RWPE2 (cell line): ENCODE measurements around the gene JPH2.
A peak's percentile ranks its signal among the peaks of the same experiment; 100 is the strongest.

ENCODE experiments used
- ATAC-seq: fragments of 200-7000 bp; cut with Tn5 transposase; 3 replicates; pipeline ENCODE4 v1.9.1; 2021; ENCODE audit warnings: low read depth
- DNase-seq: peaks from one replicate; pipeline ENCODE4 v3.0.0-alpha.2; 2020; ENCODE audit warnings: low spot score
- H3K27ac ChIP-seq: fragments of 450-650 bp; 2 replicates; pipeline ENCODE4 v1.5.1; 2017; ENCODE audit warnings: mild to moderate bottlenecking; ENCODE audit not compliant: poor library complexity, severe bottlenecking
- H3K27me3 ChIP-seq: fragments of 250-450 bp; sonication (Bioruptor Pico); 2 replicates; pipeline ENCODE4 v1.5.1; 2021; ENCODE audit warnings: mild to moderate bottlenecking, moderate library complexity; ENCODE audit not compliant: insufficient read depth, poor library complexity, severe bottlenecking
- H3K36me3 ChIP-seq: fragments of 250-450 bp; sonication (Bioruptor Pico); 2 replicates; pipeline ENCODE4 v1.5.1; 2020; ENCODE audit warnings: low read depth, mild to moderate bottlenecking, moderate library complexity
- H3K4me1 ChIP-seq: fragments of 250-450 bp; sonication (Bioruptor Pico); 2 replicates; pipeline ENCODE4 v1.5.1; 2021; ENCODE audit warnings: mild to moderate bottlenecking, moderate library complexity; ENCODE audit not compliant: insufficient read depth, poor library complexity, severe bottlenecking
- H3K4me3 ChIP-seq: fragments of 250-450 bp; sonication (Bioruptor Pico); 2 replicates; pipeline ENCODE4 v1.5.1; 2021; ENCODE audit warnings: mild to moderate bottlenecking, moderate library complexity; ENCODE audit not compliant: severe bottlenecking
- H3K9me3 ChIP-seq: fragments of 250-450 bp; sonication (Bioruptor Pico); 2 replicates; pipeline ENCODE4 v1.5.1; 2021; ENCODE audit warnings: mild to moderate bottlenecking, moderate library complexity; ENCODE audit not compliant: severe bottlenecking
- CTCF ChIP-seq: fragments of 450-650 bp; IDR thresholded peaks from one replicate; pipeline ENCODE4 v1.5.1; 2017; ENCODE audit warnings: mild to moderate bottlenecking, moderate library complexity; ENCODE audit not compliant: poor library complexity, severe bottlenecking

JPH2 gene

GRCh38 chr20:44087857-44088120 is 99.2 kb downstream of the JPH2 start:
- DNase-seq: no peak
- TF ChIP-seq CTCF: no peak

GRCh38 chr20:44087051-44087856 is 99.7 kb downstream of the JPH2 start:
- no peaks in the 10 kb centered on the region for H3K36me3 ChIP-seq
- ATAC-seq: no peak
- TF ChIP-seq CTCF: no peak
- no peaks in the 10 kb centered on the region for H3K27me3 ChIP-seq
- H3K27ac ChIP-seq: no peak overlapping the region
- no peak overlapping the region for H3K4me3 ChIP-seq
- H3K9me3 ChIP-seq: no peaks in the 10 kb centered on the region
- peak; percentile 73 for DNase-seq
- peaks cover 24% of the 10 kb centered on the region for H3K4me1 ChIP-seq

More at GRCh38 chr20:44087857-44088120, 99.2 kb downstream of the JPH2 start:
- peaks cover 22% of the 10 kb centered on the region for H3K4me1 ChIP-seq
- no peaks in the 10 kb centered on the region for H3K27me3 ChIP-seq
- H3K4me3 ChIP-seq: no peak overlapping the region
- H3K27ac ChIP-seq: no peak overlapping the region
- no peaks in the 10 kb centered on the region for H3K9me3 ChIP-seq
- no peaks in the 10 kb centered on the region for H3K36me3 ChIP-seq
- ATAC-seq: no peak

GRCh38 chr20:44085616-44086434 is 101.2 kb downstream of the JPH2 start:
- Histone ChIP-seq H3K4me3 (no peak overlapping the region), H3K36me3 (no peaks in the 10 kb centered on the region), H3K9me3 (no peaks in the 10 kb centered on the region), H3K4me1 (peaks cover 21% of the 10 kb centered on the region), H3K27ac (no peak overlapping the region), H3K27me3 (no peaks in the 10 kb centered on the region)
- ATAC-seq (no peak), DNase-seq (peak; percentile 77)
- TF ChIP-seq CTCF: no peak

GRCh38 chr20:44084891-44085290 is 102.1 kb downstream of the JPH2 start:
- H3K27me3 ChIP-seq: no peaks in the 10 kb centered on the region
- H3K9me3 ChIP-seq: no peaks in the 10 kb centered on the region
- TF ChIP-seq CTCF: no peak
- peaks cover 12% of the 10 kb centered on the region for H3K4me1 ChIP-seq
- no peak overlapping the region for H3K27ac ChIP-seq
- ATAC-seq (no peak), DNase-seq (peak; percentile 67)
- no peaks in the 10 kb centered on the region for H3K36me3 ChIP-seq
- no peak overlapping the region for H3K4me3 ChIP-seq
